Esophagus muscularis mucosa (tissue), 4 donors: ENCODE results near the gene ERBIN. TPM values are rescaled to one million over a fixed set of nuclear protein-coding genes. Genes with fewer than 3 reads are reported as not detected.
"Not testable (repeated sequence)": the region's sequence is repeated elsewhere in the genome, so short reads cannot be mapped to it uniquely, and the experiment has no call there.

ENCODE experiments used
- DNase-seq: peaks from one replicate; pipeline ENCODE4 v3.0.0-alpha.2; 2017; ENCODE audit errors: extremely low spot score
- H3K27ac ChIP-seq, 4 donors: fragments of 200-600 bp; sonication (generic); replicated peaks in 1 of 4; 1 replicate in 3 of 4; 2 replicates in 1 of 4; pipeline ENCODE4 v1.5.1; 2016 to 2019; ENCODE audit warnings: mild to moderate bottlenecking in 1 of 4
- H3K27me3 ChIP-seq, 4 donors: fragments of 200-600 bp; sonication (generic); one replicate each; pipeline versions ENCODE4 v1.5.1 to v1.6.0; 2016 to 2019
- H3K36me3 ChIP-seq, 4 donors: fragments of 200-600 bp; sonication (generic); one replicate each; pipeline ENCODE4 v1.5.1; 2016 to 2019
- H3K4me1 ChIP-seq, 4 donors: fragments of 200-600 bp; sonication (generic); one replicate each; pipeline ENCODE4 v1.5.1; 2016 to 2019
- H3K4me3 ChIP-seq, 4 donors: fragments of 200-600 bp; sonication (generic); 1 replicate in 2 of 4; 2 replicates in 2 of 4; pipeline ENCODE4 v1.5.1; 2016 to 2019; ENCODE audit warnings: mild to moderate bottlenecking in 4 of 4, moderate library complexity in 1 of 4
- H3K9me3 ChIP-seq, 4 donors: fragments of 200-600 bp; sonication (generic); 1 replicate in 3 of 4; 2 replicates in 1 of 4; pipeline ENCODE4 v1.5.1; 2016 to 2019
- EP300 ChIP-seq: sonication (generic); formaldehyde crosslinking; IDR thresholded peaks from one replicate; pipeline ENCODE4 v1.6.1; 2017; ENCODE audit warnings: antibody characterized with exemption
- POLR2A ChIP-seq: fragments of 450-650 bp; IDR thresholded peaks from one replicate; pipeline ENCODE4 v1.6.1; 2017; ENCODE audit warnings: antibody characterized with exemption, moderate library complexity, mild to moderate bottlenecking, low read depth
- POLR2AphosphoS5 ChIP-seq, 2 donors: sonication (generic); formaldehyde crosslinking; IDR thresholded peaks; one replicate each; pipeline ENCODE4 v1.6.1; 2017; ENCODE audit warnings: antibody characterized with exemption in 2 of 2
- WGBS: methylation state at CpG from one replicate; pipeline ENCODE4 v1.1.5; 2018; 5-methylcytosine and 5-hydroxymethylcytosine counted together
- intact Hi-C: fragments of 100-400 bp; cut with DNase I; formaldehyde crosslinking; loops from one replicate; pipeline ENCODE4 v1.15.1; 2023
- total RNA-seq, 4 donors: library from RNA; depleted of rRNA; stranded (reverse); fragments of >200 nt; gene quantifications; one replicate each; pipeline versions ENCODE4 v1.1.0 to v1.2.1, GENCODE V29; 2016
- TF ChIP-seq, protein P1 (sequence below), 3 experiments: fragments of 200-600 bp in 2 of 3; fragments of 450-650 bp in 1 of 3; sonication (generic) in 2 of 3; IDR thresholded peaks; one replicate each; pipeline ENCODE4 v1.5.1; 2017 to 2019; ENCODE audit warnings: antibody characterized with exemption in 3 of 3, mild to moderate bottlenecking in 2 of 3, moderate library complexity in 1 of 3

The ERBIN gene
- total RNA-seq, 4 donors from 2014 or later: 46.9 to 67.7 (median 55.2) TPM

DNA sequence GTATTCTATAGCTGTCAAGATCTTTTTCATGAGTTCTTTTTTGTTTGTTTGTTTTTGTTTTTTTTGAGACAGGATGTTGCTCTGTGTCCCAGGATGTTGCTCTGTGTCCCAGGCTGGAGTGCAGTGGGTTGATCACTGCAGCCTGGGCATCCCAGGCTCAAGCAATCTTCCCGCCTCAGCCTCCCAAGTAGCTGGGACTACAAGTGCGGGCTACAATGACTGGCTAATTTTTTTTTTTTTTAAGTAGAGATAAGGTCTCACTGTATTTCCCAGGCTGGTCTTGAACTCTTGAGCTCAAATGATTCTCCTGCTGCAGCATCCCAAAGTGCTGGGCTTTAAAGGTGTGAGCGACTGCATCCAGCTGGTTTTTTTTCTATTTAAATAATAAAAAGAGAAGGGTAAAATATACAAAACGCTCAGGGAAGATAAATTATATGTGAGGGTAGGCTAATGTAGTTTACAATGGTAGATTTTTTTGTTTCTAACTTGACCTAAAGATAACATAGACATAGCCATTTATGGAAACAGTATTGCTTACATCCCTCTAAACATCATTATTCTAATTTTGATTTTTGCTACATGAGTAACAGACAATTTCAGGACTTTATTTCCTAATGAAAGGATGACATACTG is 21.9 kb downstream of the ERBIN start:
- no peak for DNase-seq
- no peak overlapping the region for H3K27ac ChIP-seq
- no peaks in the 10 kb centered on the region for H3K36me3 ChIP-seq
- peaks cover 7 to 33% (median 22%) of the 10 kb centered on the region in 4 donors for H3K4me1 ChIP-seq
- H3K4me3 ChIP-seq: no peak overlapping the region
- H3K27me3 ChIP-seq: no peaks in the 10 kb centered on the region
- TF ChIP-seq, protein P1, sequence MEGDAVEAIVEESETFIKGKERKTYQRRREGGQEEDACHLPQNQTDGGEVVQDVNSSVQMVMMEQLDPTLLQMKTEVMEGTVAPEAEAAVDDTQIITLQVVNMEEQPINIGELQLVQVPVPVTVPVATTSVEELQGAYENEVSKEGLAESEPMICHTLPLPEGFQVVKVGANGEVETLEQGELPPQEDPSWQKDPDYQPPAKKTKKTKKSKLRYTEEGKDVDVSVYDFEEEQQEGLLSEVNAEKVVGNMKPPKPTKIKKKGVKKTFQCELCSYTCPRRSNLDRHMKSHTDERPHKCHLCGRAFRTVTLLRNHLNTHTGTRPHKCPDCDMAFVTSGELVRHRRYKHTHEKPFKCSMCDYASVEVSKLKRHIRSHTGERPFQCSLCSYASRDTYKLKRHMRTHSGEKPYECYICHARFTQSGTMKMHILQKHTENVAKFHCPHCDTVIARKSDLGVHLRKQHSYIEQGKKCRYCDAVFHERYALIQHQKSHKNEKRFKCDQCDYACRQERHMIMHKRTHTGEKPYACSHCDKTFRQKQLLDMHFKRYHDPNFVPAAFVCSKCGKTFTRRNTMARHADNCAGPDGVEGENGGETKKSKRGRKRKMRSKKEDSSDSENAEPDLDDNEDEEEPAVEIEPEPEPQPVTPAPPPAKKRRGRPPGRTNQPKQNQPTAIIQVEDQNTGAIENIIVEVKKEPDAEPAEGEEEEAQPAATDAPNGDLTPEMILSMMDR (IDR thresholded peaks at IDR 0.05): no peak
- no peak for TF ChIP-seq POLR2AphosphoS5 (IDR thresholded peaks at IDR 0.05)
- no peak for TF ChIP-seq POLR2A
- no peak for TF ChIP-seq EP300
- WGBS: 85% methylated on average over 4 of the region's 4 CpGs
- intact Hi-C loops: no loop called here
- H3K9me3 ChIP-seq: no peaks in the 10 kb centered on the region

DNA sequence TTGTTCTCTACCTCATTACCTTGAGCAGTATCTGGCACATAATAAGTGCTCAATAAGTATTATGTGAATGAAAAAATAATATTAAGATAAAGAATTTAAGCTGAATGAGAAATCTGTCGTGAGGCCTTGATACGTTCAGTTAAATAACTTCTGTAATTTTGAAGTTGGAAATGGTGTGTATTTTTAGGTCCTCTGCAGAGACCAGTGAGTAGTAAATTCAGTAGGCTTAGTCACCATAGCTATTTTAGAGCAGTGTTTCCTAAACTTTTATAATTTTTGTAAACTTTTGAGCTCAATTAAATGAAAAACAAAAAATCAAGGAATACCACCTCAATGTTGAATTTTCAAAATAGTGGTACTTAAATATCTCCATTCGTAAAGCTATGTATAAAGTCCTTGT is 25.0 kb downstream of the ERBIN start:
- H3K27ac ChIP-seq: no peak overlapping the region
- peaks cover 7 to 51% (median 31%) of the 10 kb centered on the region in 4 donors for H3K4me1 ChIP-seq
- WGBS: 85% methylated on average over 3 of the region's 3 CpGs
- no peak for DNase-seq
- no peak overlapping the region for H3K4me3 ChIP-seq
- intact Hi-C loops: no loop called here
- no peaks in the 10 kb centered on the region for H3K27me3 ChIP-seq
- H3K36me3 ChIP-seq: no peaks in the 10 kb centered on the region
- H3K9me3 ChIP-seq: no peaks in the 10 kb centered on the region
- TF ChIP-seq, protein P1 (IDR thresholded peaks at IDR 0.05): no peak
- no peak for TF ChIP-seq EP300
- TF ChIP-seq POLR2A: no peak
- no peak for TF ChIP-seq POLR2AphosphoS5 (IDR thresholded peaks at IDR 0.05)

DNA sequence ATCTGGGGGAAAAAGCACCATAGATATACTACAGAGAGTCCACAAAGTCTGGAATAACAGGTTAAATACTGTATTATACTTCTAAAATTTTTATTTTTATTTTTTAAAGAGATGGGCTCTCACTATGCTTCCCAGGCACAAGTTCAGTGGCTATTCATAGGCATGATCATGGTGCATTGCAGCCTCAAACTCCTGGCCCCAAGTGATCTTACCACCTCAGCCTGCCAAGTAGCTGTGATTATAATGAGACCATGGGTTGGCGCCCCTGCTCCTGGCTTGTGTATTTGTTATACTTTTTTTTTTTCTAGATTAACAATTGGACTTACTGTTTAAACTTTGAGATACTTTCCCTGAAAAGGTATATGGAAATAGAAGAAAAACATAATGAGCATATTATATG is 25.9 kb downstream of the ERBIN start:
- Histone ChIP-seq H3K36me3 (no peaks in the 10 kb centered on the region), H3K27ac (no peak overlapping the region), H3K27me3 (no peaks in the 10 kb centered on the region), H3K4me1 (peaks cover 7 to 51% (median 31%) of the 10 kb centered on the region in 4 donors), H3K9me3 (no peaks in the 10 kb centered on the region), H3K4me3 (no peak overlapping the region)
- TF ChIP-seq, protein P1 (IDR thresholded peaks at IDR 0.05): no peak
- TF ChIP-seq POLR2A (no peak), POLR2AphosphoS5 (IDR thresholded peaks at IDR 0.05) (no peak), EP300 (no peak)
- intact Hi-C loops: no loop called here
- no peak for DNase-seq
- WGBS: 69% methylated on average over 1 of the region's 1 CpG

DNA sequence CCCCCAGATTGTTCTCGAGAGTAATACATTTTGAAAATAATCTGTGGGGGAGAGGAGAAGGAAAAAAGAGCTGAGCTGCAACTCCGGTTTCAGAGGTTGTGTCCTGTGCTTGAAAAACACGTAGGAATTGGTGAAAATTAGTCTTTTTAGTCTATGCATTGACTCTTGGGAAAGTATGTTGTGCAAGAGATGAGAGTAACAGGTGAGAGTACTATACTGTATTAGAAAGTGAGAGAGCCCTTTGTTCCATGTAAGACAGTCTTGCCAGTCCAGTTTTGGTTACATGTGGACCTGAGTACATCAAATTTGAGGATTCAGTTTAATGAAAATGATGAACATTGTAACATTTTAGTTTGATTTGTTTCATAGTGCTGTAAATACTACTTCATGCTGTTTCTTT is 27.8 kb downstream of the ERBIN start:
- DNase-seq: no peak
- H3K4me3 ChIP-seq: no peak overlapping the region
- peaks cover 7 to 48% (median 28%) of the 10 kb centered on the region in 4 donors for H3K4me1 ChIP-seq
- TF ChIP-seq, protein P1 (IDR thresholded peaks at IDR 0.05): no peak
- no peak for TF ChIP-seq POLR2A
- no peak for TF ChIP-seq EP300
- no peak for TF ChIP-seq POLR2AphosphoS5 (IDR thresholded peaks at IDR 0.05)
- intact Hi-C loops: no loop called here
- H3K27me3 ChIP-seq: no peaks in the 10 kb centered on the region
- H3K9me3 ChIP-seq: no peaks in the 10 kb centered on the region
- H3K27ac ChIP-seq: no peak overlapping the region
- 96% methylated on average over 3 of the region's 3 CpGs for WGBS
- H3K36me3 ChIP-seq: no peaks in the 10 kb centered on the region

DNA sequence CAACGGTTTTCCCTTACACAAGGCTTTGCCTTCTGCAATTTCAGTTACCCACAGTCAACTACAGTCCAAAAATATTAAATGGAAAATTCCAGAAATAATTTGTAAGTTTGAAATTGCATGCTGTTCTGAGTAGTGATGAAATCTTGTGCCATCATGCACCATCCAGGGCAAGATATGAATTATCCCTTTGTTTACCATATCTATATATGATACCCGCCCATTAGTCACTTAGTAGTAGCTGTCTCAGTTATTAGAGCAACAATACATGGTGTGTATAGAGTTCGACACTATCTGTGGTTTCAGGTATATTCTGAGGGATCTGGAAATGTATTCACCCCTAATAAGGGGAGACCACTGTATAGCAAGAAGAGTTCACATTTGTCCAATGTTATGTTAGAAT is 29.4 kb downstream of the ERBIN start:
- DNase-seq: no peak
- Histone ChIP-seq H3K27me3 (no peaks in the 10 kb centered on the region), H3K4me1 (peaks cover 8 to 53% (median 34%) of the 10 kb centered on the region in 4 donors), H3K4me3 (no peak overlapping the region), H3K9me3 (no peaks in the 10 kb centered on the region), H3K36me3 (no peaks in the 10 kb centered on the region), H3K27ac (no peak overlapping the region)
- TF ChIP-seq POLR2A: no peak
- TF ChIP-seq, protein P1 (IDR thresholded peaks at IDR 0.05): no peak
- TF ChIP-seq EP300: no peak
- no peak for TF ChIP-seq POLR2AphosphoS5 (IDR thresholded peaks at IDR 0.05)
- 92% methylated on average over 3 of the region's 3 CpGs for WGBS
- intact Hi-C loops: no loop called here

DNA sequence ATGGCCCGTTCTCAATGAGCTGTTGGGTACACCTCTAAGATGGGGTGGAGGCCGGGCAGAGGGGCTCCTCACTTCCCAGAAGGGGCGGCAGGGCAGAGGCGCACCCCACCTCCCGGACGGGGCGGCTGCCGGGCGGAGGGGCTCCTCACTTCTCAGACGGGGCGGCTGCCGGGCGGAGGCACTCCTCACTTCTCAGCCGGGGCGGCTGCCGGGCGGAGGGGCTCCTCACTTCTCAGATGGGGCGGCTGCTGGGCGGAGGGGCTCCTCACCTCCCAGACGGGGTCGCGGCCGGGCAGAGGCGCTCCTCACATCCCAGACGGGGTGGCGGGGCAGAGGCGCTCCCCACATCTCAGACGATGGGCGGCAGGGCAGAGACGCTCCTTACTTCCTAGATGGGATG is 31.3 kb downstream of the ERBIN start:
- intact Hi-C loops: not testable (repeated sequence)
- 97% methylated on average over 19 of the region's 30 CpGs for WGBS

More for the DNA sequence above, 31.3 kb downstream of the ERBIN start:
- not testable (repeated sequence) for H3K36me3 ChIP-seq, H3K27ac ChIP-seq, DNase-seq, H3K27me3 ChIP-seq, H3K4me3 ChIP-seq, H3K9me3 ChIP-seq
- H3K4me1 ChIP-seq: peaks cover 16 to 56% (median 33%) of the 10 kb centered on the region in 4 donors
